ENCODE data around the gene NETO2. TPM values are rescaled to one million over a fixed set of nuclear protein-coding genes. Genes with fewer than 3 reads are reported as not detected.
A peak's percentile ranks its signal among the peaks of the same experiment; 100 is the strongest.
"Not testable (repeated sequence)": the region's sequence is repeated elsewhere in the genome, so short reads cannot be mapped to it uniquely, and the experiment has no call there.

Gene NETO2
- total and polyA plus RNA-seq, 12 donors, result 1.3 to 5.3 (median 2.2) TPM

GRCh38 chr16:47139561-47140185 is 4.1 kb downstream of the NETO2 start:
- peaks cover 0 to 26% (median 9%) of the 10 kb centered on the region in 9 donors for H3K4me1 ChIP-seq
- H3K27ac ChIP-seq, result no peak overlapping the region
- TF ChIP-seq, protein P1, sequence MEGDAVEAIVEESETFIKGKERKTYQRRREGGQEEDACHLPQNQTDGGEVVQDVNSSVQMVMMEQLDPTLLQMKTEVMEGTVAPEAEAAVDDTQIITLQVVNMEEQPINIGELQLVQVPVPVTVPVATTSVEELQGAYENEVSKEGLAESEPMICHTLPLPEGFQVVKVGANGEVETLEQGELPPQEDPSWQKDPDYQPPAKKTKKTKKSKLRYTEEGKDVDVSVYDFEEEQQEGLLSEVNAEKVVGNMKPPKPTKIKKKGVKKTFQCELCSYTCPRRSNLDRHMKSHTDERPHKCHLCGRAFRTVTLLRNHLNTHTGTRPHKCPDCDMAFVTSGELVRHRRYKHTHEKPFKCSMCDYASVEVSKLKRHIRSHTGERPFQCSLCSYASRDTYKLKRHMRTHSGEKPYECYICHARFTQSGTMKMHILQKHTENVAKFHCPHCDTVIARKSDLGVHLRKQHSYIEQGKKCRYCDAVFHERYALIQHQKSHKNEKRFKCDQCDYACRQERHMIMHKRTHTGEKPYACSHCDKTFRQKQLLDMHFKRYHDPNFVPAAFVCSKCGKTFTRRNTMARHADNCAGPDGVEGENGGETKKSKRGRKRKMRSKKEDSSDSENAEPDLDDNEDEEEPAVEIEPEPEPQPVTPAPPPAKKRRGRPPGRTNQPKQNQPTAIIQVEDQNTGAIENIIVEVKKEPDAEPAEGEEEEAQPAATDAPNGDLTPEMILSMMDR (IDR thresholded peaks at IDR 0.05), result no peak
- no peaks in the 10 kb centered on the region for H3K9me3 ChIP-seq
- intact Hi-C loops (cut with DNase I), result loop anchor here (2.0 to 10.0 kb wide), 9 partner anchors 102 to 1025 kb away; partner anchors contain the start of gene ABCC12 (in 4 of the 10)
- DNase-seq (no peak), ATAC-seq (no peak)
- WGBS, 2 donors, result 74 to 86% methylated on average over 3 of the region's 3 CpGs
- H3K27me3 ChIP-seq, result peaks cover 0 to 6% (median 0%) of the 10 kb centered on the region in 7 donors
- H3K4me3 ChIP-seq, result no peak overlapping the region
- no peaks in the 10 kb centered on the region for H3K36me3 ChIP-seq

DNA sequence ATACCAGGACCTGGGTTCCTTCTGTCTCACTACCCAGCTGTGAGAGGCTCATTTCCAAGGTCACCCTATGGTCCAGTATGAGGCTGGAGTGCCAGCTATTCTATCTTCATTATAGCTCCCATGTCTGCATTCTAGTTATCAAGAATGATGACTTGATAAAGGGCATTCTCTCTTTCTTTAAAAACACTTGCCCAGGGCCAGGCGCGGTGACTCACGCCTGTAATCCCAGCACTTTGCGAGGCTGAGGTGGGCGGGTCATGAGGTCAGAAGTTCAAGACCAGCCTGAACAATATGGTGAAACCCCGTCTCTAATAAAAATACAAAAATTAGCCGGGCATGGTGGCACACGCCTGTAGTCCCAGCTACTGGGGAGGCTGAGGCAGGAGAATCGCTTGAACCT is 5.8 kb downstream of the NETO2 start:
- H3K9me3 ChIP-seq, DNase-seq, H3K36me3 ChIP-seq, ATAC-seq, H3K27me3 ChIP-seq, H3K27ac ChIP-seq, H3K4me3 ChIP-seq: not testable (repeated sequence)
- WGBS, 2 donors, result 92 to 94% methylated on average over 9 of the region's 9 CpGs
- H3K4me1 ChIP-seq, result peaks cover 0 to 21% (median 5%) of the 10 kb centered on the region in 9 donors
- intact Hi-C loops (cut with DNase I), result loop anchor here in 2 of 10 donors (2.0 to 10.0 kb wide), 3 partner anchors 317 to 1019 kb away; no protein-coding TSS in a partner anchor

DNA sequence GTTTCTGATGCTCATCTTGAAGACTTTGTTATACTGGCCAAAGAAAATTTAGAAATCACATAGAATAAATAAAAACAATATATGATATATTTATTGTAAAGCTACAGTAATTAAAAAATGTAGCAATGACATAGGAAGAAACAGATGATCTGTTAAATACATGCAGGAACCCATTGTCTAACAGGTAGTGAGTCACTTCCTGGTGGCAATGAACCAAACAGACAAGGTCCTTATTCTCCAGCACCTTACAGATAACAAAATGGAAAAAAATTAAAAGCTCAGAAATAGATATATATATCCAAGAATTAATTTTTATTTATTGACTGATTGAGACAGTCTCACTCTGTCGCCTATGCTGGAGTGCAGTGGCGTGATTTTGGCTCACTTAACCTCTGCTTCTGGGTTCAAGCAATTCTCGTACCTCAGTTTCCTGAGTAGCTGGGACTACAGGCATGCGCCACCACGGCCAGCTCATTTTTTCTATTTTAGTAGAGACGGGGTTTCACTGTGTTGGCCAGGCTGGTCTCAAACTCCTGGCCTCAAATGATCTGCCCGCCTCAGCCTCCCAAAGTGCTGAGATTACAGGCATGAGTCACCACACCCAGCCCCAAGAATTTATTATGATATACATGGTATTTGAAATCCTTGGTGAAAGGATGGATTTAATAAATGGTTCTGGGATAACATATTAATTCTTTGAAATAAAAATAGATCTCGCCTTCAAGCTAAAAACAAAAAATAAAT is 7.5 kb downstream of the NETO2 start:
- H3K27ac ChIP-seq, result peak overlapping the region in 7 of 10 donors; percentile 16 to 67 (median 27)
- H3K36me3 ChIP-seq, result no peaks in the 10 kb centered on the region
- H3K27me3 ChIP-seq, result no peaks in the 10 kb centered on the region
- no peaks in the 10 kb centered on the region for H3K9me3 ChIP-seq
- no peak overlapping the region for H3K4me3 ChIP-seq
- H3K4me1 ChIP-seq, result peaks cover 0 to 9% (median 0%) of the 10 kb centered on the region in 9 donors
- TF ChIP-seq, protein P1 (IDR thresholded peaks at IDR 0.05), result no peak
- intact Hi-C loops (cut with DNase I), result loop anchor here in 2 of 10 donors (10.0 kb wide), 2 partner anchors 319 to 919 kb away; no protein-coding TSS in a partner anchor
- peak in 1 of 2 donors; percentile 44 for DNase-seq
- 64 to 80% methylated on average over 8 of the region's 8 CpGs for WGBS, 2 donors
- ATAC-seq, result peak in 4 of 8 donors; percentile 52 to 80 (median 74)

- WGBS, 2 donors, result 96 to 97% methylated on average over 4 of the region's 4 CpGs
- Histone ChIP-seq H3K4me1 (peaks cover 0 to 15% (median 0%) of the 10 kb centered on the region in 9 donors), H3K36me3 (no peaks in the 10 kb centered on the region), H3K4me3 (no peak overlapping the region), H3K9me3 (no peaks in the 10 kb centered on the region), H3K27ac (no peak overlapping the region), H3K27me3 (no peaks in the 10 kb centered on the region)
- TF ChIP-seq, protein P1 (IDR thresholded peaks at IDR 0.05), result no peak
- no peak for DNase-seq
- intact Hi-C loops (cut with DNase I), result loop anchor here in 2 of 10 donors (10.0 kb wide), 2 partner anchors 320 to 920 kb away; no protein-coding TSS in a partner anchor
- ATAC-seq, result no peak
Measured at GRCh38 chr16:47134550-47134949, 9.2 kb downstream of the NETO2 start.
